ENCODE results near the gene OTOP2.
A peak's percentile ranks its signal among the peaks of the same experiment; 100 is the strongest.
"Not testable (repeated sequence)": the region's sequence is repeated elsewhere in the genome, so short reads cannot be mapped to it uniquely, and the experiment has no call there.

Gene OTOP2

GRCh38 chr17:74892974-74893911 is 30.8 kb upstream of the OTOP2 start, which contains the start of gene FADS6:
FADS6 (minus strand) TSS chr17:74893633; CDS start chr17:74893595, 38 bp downstream.
- no peaks in the 10 kb centered on the region for H3K36me3 Mint-ChIP-seq
- H3K4me1 Mint-ChIP-seq = peaks cover 4% of the 10 kb centered on the region
- no peak within 1 kb of the TSS for H3K27ac Mint-ChIP-seq
- no peaks in the 10 kb centered on the region for H3K9me3 Mint-ChIP-seq
- peak within 1 kb of the TSS; percentile 82 for H3K4me3 Mint-ChIP-seq
- peaks cover 20% of the 10 kb centered on the region for H3K27me3 Mint-ChIP-seq

DNA sequence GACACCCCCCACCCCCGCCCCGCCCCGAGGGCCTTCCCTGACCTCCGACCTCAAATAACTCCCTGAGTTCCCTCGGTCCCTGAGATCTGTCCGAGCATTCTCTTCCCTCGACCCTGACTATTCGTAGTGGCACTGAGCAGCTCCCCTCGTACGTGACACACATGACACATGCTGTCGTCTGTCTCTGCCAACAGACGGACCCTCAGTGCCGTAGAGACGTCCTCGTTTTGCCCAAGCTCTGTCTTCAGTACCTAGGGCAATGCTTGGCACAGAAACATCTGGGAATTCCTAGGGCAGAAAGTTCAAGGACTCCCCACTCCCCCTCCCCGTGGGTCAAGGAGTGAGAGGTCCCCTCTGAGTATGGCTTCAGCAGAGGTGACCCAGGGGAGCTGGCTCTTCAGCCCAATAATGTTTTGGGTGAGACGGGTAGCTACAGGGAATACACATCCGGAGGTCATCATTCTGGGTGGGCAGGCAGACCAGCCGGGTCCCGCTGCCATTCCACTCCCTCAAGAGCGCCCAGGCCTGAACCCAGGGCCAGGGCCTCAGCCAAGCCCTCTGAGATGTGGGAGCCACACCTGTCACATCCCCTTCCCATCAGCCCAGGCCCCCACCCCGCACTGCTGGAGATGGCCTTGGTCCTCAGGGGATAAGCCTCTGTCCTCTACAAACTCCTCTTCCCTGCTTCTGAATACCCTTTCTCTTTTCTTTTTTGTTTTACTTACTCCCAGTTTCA is 30.0 kb upstream of the OTOP2 start:
- Mint-ChIP-seq H3K4me1 (peaks cover 4% of the 10 kb centered on the region), H3K36me3 (no peaks in the 10 kb centered on the region), H3K27ac (no peak overlapping the region), H3K27me3 (peaks cover 20% of the 10 kb centered on the region), H3K9me3 (no peaks in the 10 kb centered on the region), H3K4me3 (peak overlapping the region; percentile 82)

DNA sequence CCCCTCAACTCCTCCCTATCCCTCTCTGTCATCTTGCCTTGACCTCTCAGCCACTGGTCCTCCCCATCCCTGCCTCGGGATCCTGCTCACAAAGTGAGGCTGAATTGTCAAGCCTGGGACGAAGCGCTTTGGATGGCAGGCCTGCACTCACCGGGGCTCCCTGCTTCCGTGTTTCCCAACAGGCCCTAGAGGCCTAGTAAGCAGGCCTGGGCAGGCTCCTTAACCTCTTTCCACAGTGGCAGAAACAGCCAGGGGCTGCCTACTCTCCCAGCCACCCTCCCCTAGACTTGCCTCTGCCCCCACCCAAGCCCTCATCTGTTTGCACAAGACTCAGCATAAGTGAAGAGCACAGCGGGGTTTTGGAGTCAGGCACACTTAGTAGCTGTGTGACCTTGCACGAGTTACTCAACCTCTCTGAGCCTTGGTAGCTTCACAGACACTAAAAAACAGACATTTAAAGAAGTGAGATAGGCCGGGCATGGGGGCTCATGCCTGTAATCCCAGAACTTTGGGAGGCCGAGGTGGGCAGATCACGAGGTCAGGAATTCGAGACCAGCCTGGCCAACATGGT is 25.6 kb upstream of the OTOP2 start:
- no peak overlapping the region for H3K27ac Mint-ChIP-seq
- no peaks in the 10 kb centered on the region for H3K36me3 Mint-ChIP-seq
- peaks cover 18% of the 10 kb centered on the region for H3K27me3 Mint-ChIP-seq
- H3K4me1 Mint-ChIP-seq = peaks cover 4% of the 10 kb centered on the region
- no peak overlapping the region for H3K4me3 Mint-ChIP-seq
- H3K9me3 Mint-ChIP-seq = no peaks in the 10 kb centered on the region

DNA sequence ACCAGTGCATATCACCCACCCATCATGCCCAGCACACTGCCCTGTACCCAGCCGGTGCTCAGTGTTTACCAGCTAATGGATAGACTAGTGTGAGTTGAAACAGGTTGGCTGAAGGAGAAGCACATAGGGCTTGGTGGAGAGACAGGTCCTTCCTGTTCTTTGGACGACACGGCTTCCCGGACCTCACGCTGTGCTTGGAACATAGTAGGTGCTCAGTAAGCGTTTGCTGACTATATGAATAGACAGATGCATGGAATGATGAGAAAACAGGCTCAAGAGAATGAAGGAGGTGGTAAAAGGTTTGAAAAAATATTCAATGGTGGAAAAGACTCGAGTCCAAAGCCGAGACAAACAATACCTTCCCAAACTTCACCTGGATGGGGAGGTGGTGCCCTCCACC is 23.9 kb upstream of the OTOP2 start:
- no peak overlapping the region for H3K4me3 Mint-ChIP-seq
- no peak overlapping the region for H3K27ac Mint-ChIP-seq
- H3K4me1 Mint-ChIP-seq = no peaks in the 10 kb centered on the region
- H3K27me3 Mint-ChIP-seq = peaks cover 10% of the 10 kb centered on the region
- H3K9me3 Mint-ChIP-seq = no peaks in the 10 kb centered on the region
- H3K36me3 Mint-ChIP-seq = no peaks in the 10 kb centered on the region

- H3K4me1 Mint-ChIP-seq = no peaks in the 10 kb centered on the region
- no peak overlapping the region for H3K27ac Mint-ChIP-seq
- peaks cover 3% of the 10 kb centered on the region for H3K27me3 Mint-ChIP-seq
- H3K9me3 Mint-ChIP-seq = no peaks in the 10 kb centered on the region
- H3K36me3 Mint-ChIP-seq = no peaks in the 10 kb centered on the region
- no peak overlapping the region for H3K4me3 Mint-ChIP-seq
Measured at GRCh38 chr17:74901353-74902135, 22.5 kb upstream of the OTOP2 start.

- no peak overlapping the region for H3K4me3 Mint-ChIP-seq
- no peaks in the 10 kb centered on the region for H3K9me3 Mint-ChIP-seq
- H3K36me3 Mint-ChIP-seq = no peaks in the 10 kb centered on the region
- H3K27ac Mint-ChIP-seq = no peak overlapping the region
- no peaks in the 10 kb centered on the region for H3K4me1 Mint-ChIP-seq
- peaks cover 1% of the 10 kb centered on the region for H3K27me3 Mint-ChIP-seq
Measured at GRCh38 chr17:74903034-74903433, 21.0 kb upstream of the OTOP2 start.

- no peak overlapping the region for H3K4me3 Mint-ChIP-seq
- H3K4me1 Mint-ChIP-seq = no peaks in the 10 kb centered on the region
- H3K27ac Mint-ChIP-seq = no peak overlapping the region
- H3K27me3 Mint-ChIP-seq = peaks cover 1% of the 10 kb centered on the region
- no peaks in the 10 kb centered on the region for H3K36me3 Mint-ChIP-seq
- no peaks in the 10 kb centered on the region for H3K9me3 Mint-ChIP-seq
Measured at GRCh38 chr17:74903671-74904070, 20.4 kb upstream of the OTOP2 start.

- Mint-ChIP-seq H3K4me3 (no peak overlapping the region), H3K27me3 (peaks cover 1% of the 10 kb centered on the region), H3K27ac (no peak overlapping the region), H3K9me3 (no peaks in the 10 kb centered on the region), H3K36me3 (no peaks in the 10 kb centered on the region), H3K4me1 (no peaks in the 10 kb centered on the region)
Measured at GRCh38 chr17:74904687-74905409, 19.2 kb upstream of the OTOP2 start.

DNA sequence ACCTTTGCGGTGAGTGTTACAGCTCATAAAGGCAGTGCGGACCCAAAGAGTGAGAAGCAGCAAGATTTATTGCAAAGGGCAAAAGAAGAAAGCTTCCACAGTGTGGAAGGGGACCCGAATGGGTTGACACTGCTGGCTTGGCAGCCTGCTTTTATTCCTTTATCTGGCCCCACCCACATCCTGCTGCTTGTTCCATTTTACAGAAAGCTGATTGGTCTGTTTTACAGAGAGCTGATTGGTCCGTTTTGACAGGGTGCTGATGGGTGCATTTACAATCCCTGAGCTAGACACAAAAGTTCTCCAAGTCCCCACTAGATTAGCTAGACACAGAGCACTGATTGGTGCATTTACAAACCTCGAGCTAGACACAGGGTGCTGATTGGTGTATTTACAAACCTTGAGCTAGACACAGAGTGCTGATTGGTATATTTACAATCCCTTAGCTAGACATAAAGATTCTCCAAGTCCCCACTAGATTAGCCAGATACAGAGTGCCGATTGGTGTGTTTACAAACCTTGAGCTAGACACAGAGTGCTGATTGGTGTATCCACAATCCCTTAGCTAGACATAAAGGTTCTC is 17.8 kb upstream of the OTOP2 start:
- not testable (repeated sequence) for H3K36me3 Mint-ChIP-seq, H3K9me3 Mint-ChIP-seq, H3K4me1 Mint-ChIP-seq, H3K27me3 Mint-ChIP-seq, H3K4me3 Mint-ChIP-seq, H3K27ac Mint-ChIP-seq

GRCh38 chr17:74907012-74907411 is 17.1 kb upstream of the OTOP2 start:
- Mint-ChIP-seq H3K4me3 (no peak overlapping the region), H3K9me3 (no peaks in the 10 kb centered on the region), H3K4me1 (no peaks in the 10 kb centered on the region), H3K27ac (no peak overlapping the region), H3K27me3 (no peaks in the 10 kb centered on the region), H3K36me3 (no peaks in the 10 kb centered on the region)

GRCh38 chr17:74909097-74909496 is 15.0 kb upstream of the OTOP2 start:
- not testable (repeated sequence) for H3K27ac Mint-ChIP-seq, H3K9me3 Mint-ChIP-seq, H3K27me3 Mint-ChIP-seq, H3K36me3 Mint-ChIP-seq, H3K4me3 Mint-ChIP-seq, H3K4me1 Mint-ChIP-seq

GRCh38 chr17:74911423-74911822 is 12.7 kb upstream of the OTOP2 start:
- H3K4me1 Mint-ChIP-seq, H3K36me3 Mint-ChIP-seq, H3K4me3 Mint-ChIP-seq, H3K27me3 Mint-ChIP-seq, H3K27ac Mint-ChIP-seq, H3K9me3 Mint-ChIP-seq: not testable (repeated sequence)

DNA sequence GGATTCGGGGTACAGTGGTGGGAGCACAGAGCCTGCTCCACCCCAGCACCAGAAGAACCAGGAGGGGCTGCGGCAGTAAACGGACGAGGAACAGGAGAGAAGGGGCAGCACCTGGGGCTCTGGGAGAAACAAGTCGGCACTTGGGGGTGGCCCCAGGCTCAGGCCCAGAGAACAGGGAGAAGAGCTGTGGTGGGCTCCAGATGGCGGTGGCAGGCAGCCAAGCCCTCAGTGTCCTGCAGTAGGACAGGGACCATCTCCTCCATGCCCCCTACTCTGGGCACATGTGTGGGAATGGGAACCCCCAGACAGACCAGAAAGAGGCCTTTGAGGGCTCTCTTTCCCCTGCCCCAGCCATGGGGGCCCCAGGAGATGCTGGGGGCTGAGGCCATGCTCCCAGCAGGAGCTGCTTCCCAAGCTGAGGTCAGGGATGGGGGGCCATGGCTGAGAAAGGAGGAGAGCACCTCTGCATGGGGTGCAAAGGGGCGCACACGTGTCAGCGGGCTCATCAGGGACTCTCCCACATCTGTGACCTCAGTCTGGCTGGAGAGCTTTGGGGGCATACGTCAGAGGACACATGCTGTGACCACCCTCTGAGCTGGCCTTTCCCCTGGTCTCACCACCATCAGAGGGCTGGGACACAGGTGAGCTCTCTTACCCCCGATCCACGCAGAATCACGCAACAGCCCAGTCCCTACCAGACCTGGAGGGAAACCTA is 7.8 kb upstream of the OTOP2 start:
- no peaks in the 10 kb centered on the region for H3K9me3 Mint-ChIP-seq
- H3K36me3 Mint-ChIP-seq = no peaks in the 10 kb centered on the region
- no peak overlapping the region for H3K4me3 Mint-ChIP-seq
- H3K4me1 Mint-ChIP-seq = no peaks in the 10 kb centered on the region
- H3K27me3 Mint-ChIP-seq = peaks cover 2% of the 10 kb centered on the region
- H3K27ac Mint-ChIP-seq = no peak overlapping the region

DNA sequence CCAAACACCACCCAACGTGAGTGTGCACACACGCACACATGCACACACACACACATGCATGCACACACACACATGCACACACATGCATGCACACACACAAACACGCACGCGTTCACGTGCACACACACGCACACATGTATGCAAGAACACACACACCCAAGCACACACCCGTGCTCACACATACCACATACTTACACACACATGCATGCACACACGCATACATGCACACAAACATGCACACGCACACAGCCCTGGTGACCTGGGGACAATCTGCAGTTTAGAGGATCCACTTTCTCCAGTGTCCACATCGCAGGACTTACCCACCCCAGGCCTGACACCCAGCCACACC is 7.2 kb upstream of the OTOP2 start:
- Mint-ChIP-seq H3K9me3 (no peaks in the 10 kb centered on the region), H3K27me3 (peaks cover 4% of the 10 kb centered on the region)

More for the DNA sequence above, 7.2 kb upstream of the OTOP2 start:
- Mint-ChIP-seq H3K36me3 (no peaks in the 10 kb centered on the region), H3K27ac (no peak overlapping the region), H3K4me1 (no peaks in the 10 kb centered on the region), H3K4me3 (no peak overlapping the region)
